Nephron progenitor cell (in vitro differentiated cells): ENCODE measurements around the gene CASQ2.

Experiments used
- DNase-seq: peaks from one replicate; pipeline ENCODE4 v3.0.0; 2021
- H3K27ac Mint-ChIP-seq: 2 replicates; pipeline ENCODE4 v1.8.0; 2021; ENCODE audit warnings: mild to moderate bottlenecking, moderate library complexity, mixed read lengths
- H3K27me3 Mint-ChIP-seq: 2 replicates; pipeline ENCODE4 v1.8.0; 2021; ENCODE audit warnings: mild to moderate bottlenecking, low read depth, mixed read lengths; ENCODE audit not compliant: poor library complexity
- H3K36me3 Mint-ChIP-seq: 2 replicates; pipeline ENCODE4 v1.8.0; 2021; ENCODE audit warnings: low read depth, mixed read lengths
- H3K4me1 Mint-ChIP-seq: 2 replicates; pipeline ENCODE4 v1.8.0; 2021; ENCODE audit warnings: mixed read lengths
- H3K4me3 Mint-ChIP-seq: 2 replicates; pipeline ENCODE4 v1.8.0; 2021; ENCODE audit warnings: mild to moderate bottlenecking, moderate library complexity, mixed read lengths
- H3K9me3 Mint-ChIP-seq: 2 replicates; pipeline ENCODE4 v1.8.0; 2021; ENCODE audit warnings: mild to moderate bottlenecking, moderate library complexity, mixed read lengths
- CTCF ChIP-seq: fragments of 200-600 bp; sonication (generic); IDR thresholded peaks from 2 replicates; pipeline ENCODE4 v1.5.0; 2021; ENCODE audit warnings: antibody characterized with exemption

Gene CASQ2

GRCh38 chr1:115685029-115685705 is 83.3 kb downstream of the CASQ2 start:
- H3K4me3 Mint-ChIP-seq = no peak overlapping the region
- DNase-seq = no peak
- H3K36me3 Mint-ChIP-seq = peaks cover 46% of the 10 kb centered on the region
- no peak for TF ChIP-seq CTCF
- H3K27me3 Mint-ChIP-seq = no peaks in the 10 kb centered on the region
- no peaks in the 10 kb centered on the region for H3K9me3 Mint-ChIP-seq
- peaks cover 11% of the 10 kb centered on the region for H3K4me1 Mint-ChIP-seq
- no peak overlapping the region for H3K27ac Mint-ChIP-seq

GRCh38 chr1:115682792-115683191 is 85.7 kb downstream of the CASQ2 start:
- no peak for TF ChIP-seq CTCF
- no peaks in the 10 kb centered on the region for H3K27me3 Mint-ChIP-seq
- no peak for DNase-seq

GRCh38 chr1:115680730-115681111 is 87.8 kb downstream of the CASQ2 start:
- Mint-ChIP-seq H3K27ac (peak overlapping the region; percentile 32), H3K27me3 (no peaks in the 10 kb centered on the region), H3K4me1 (peaks cover 53% of the 10 kb centered on the region), H3K4me3 (no peak overlapping the region), H3K9me3 (no peaks in the 10 kb centered on the region), H3K36me3 (peaks cover 45% of the 10 kb centered on the region)
- no peak for TF ChIP-seq CTCF
- no peak for DNase-seq

More at GRCh38 chr1:115682792-115683191, 85.7 kb downstream of the CASQ2 start:
- H3K27ac Mint-ChIP-seq = no peak overlapping the region
- no peaks in the 10 kb centered on the region for H3K9me3 Mint-ChIP-seq
- H3K36me3 Mint-ChIP-seq = peaks cover 46% of the 10 kb centered on the region
- H3K4me3 Mint-ChIP-seq = no peak overlapping the region
- H3K4me1 Mint-ChIP-seq = peaks cover 32% of the 10 kb centered on the region

GRCh38 chr1:115679141-115679611 is 89.3 kb downstream of the CASQ2 start:
- no peak overlapping the region for H3K4me3 Mint-ChIP-seq
- no peak for TF ChIP-seq CTCF
- no peak for DNase-seq
- peaks cover 43% of the 10 kb centered on the region for H3K36me3 Mint-ChIP-seq
- H3K27me3 Mint-ChIP-seq = no peaks in the 10 kb centered on the region
- no peaks in the 10 kb centered on the region for H3K9me3 Mint-ChIP-seq
- H3K4me1 Mint-ChIP-seq = peaks cover 63% of the 10 kb centered on the region
- no peak overlapping the region for H3K27ac Mint-ChIP-seq

GRCh38 chr1:115678141-115678540 is 90.4 kb downstream of the CASQ2 start:
- peaks cover 74% of the 10 kb centered on the region for H3K4me1 Mint-ChIP-seq
- no peak overlapping the region for H3K4me3 Mint-ChIP-seq
- H3K9me3 Mint-ChIP-seq = no peaks in the 10 kb centered on the region
- H3K27ac Mint-ChIP-seq = peak overlapping the region; percentile 91
- no peaks in the 10 kb centered on the region for H3K27me3 Mint-ChIP-seq
- no peak for TF ChIP-seq CTCF
- peaks cover 38% of the 10 kb centered on the region for H3K36me3 Mint-ChIP-seq
- DNase-seq = no peak

GRCh38 chr1:115677565-115677964 is 90.9 kb downstream of the CASQ2 start:
- Mint-ChIP-seq H3K27me3 (no peaks in the 10 kb centered on the region), H3K4me1 (peaks cover 79% of the 10 kb centered on the region), H3K9me3 (no peaks in the 10 kb centered on the region), H3K36me3 (peaks cover 32% of the 10 kb centered on the region), H3K4me3 (no peak overlapping the region), H3K27ac (peak overlapping the region; percentile 91)
- TF ChIP-seq CTCF = no peak
- no peak for DNase-seq
